Measurements from ENCODE around the gene SNX32.

DNA sequence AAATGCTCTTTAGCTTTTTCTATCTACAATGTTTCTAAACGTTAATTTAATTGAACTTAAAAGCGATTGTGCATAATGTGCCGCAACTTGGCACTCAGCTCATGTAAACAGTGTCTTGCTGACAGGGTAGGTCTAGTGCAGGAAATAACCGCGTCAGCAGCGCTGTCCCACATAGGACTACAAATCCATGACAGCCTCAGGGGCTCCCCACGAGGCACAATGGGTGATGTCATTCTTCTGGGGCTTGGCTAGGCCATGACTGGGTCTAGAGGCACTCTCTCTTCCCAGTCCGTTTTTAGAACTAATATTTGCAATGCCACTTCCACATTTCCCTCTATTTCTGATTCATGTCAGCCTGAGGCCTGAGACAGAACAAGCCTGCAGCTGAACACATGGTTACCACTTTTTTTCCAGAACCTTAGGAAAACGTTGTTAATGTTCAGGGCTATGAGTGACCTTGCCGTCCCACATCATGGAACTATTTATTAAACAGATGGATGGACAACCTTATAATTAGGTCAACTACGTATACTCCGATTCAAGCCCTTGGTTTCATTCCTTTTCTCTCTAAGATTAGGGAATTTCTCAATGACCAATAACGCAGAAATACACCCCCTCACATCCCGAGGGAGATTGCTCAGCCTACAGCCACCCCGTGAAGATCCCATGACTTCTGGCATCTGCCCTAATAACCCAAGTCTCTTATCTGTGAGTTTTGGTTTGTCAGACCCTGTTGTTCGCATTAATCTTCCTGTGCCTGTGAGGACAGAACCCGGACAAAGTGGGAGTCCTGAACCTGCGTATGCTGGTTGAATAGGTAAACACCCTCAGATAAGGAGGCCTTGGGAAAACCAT is 19.4 kb upstream of the SNX32 start:
- no peak for TF ChIP-seq CTCF (optimal IDR thresholded peaks at IDR 0.05 in 1 of 3, IDR thresholded peaks at IDR 0.05 in 1 of 3, conservative IDR thresholded peaks at IDR 0.05 in 1 of 3; ENCODE audit: extremely low read depth in 1 of 3, insufficient read depth in 2 of 3, low read length in 3 of 3)
- no peak for TF ChIP-seq EZH2 (IDR thresholded peaks at IDR 0.05; ENCODE audit: low read length)

Measured in keratinocyte (primary cell).